OCI-LY3 (cell line): ENCODE measurements around the gene ABHD15.

ENCODE experiments used
- H2AFZ ChIP-seq: fragments of 200-600, 300-600 bp; shearing (Covaris generic); 2 replicates; pipeline ENCODE4 v1.6.0; 2014; ENCODE audit warnings: antibody characterized with exemption, low read depth, low read length
- H3K27ac ChIP-seq: fragments of 200-600, 300-600 bp; sonication (generic); 2 replicates; pipeline ENCODE4 v1.5.1; 2014; ENCODE audit warnings: mild to moderate bottlenecking, low read length, moderate library complexity, mixed read lengths
- H3K27me3 ChIP-seq: fragments of 200-600, 300-600 bp; sonication (generic); 2 replicates; pipeline ENCODE4 v1.6.1; 2014; ENCODE audit warnings: low read depth, low read length, mixed read lengths
- H3K36me3 ChIP-seq: fragments of 200-600, 300-600 bp; sonication (generic); replicated peaks from 2 replicates; pipeline ENCODE3; 2014; ENCODE audit warnings: low read depth, low read length, mixed read lengths
- H3K4me1 ChIP-seq: fragments of 300-600, 200-600 bp; sonication (generic); 2 replicates; pipeline ENCODE4 v1.6.1; 2014; ENCODE audit warnings: low read length, mixed read lengths
- H3K4me2 ChIP-seq: fragments of 200-600, 300-600 bp; sonication (generic); 2 replicates; pipeline ENCODE4 v1.6.1; 2014; ENCODE audit warnings: low read length, mixed read lengths
- H3K4me3 ChIP-seq: fragments of 300-600, 200-600 bp; sonication (generic); 2 replicates; pipeline ENCODE4 v1.5.1; 2014; ENCODE audit warnings: antibody characterized with exemption, mild to moderate bottlenecking, low read length, moderate library complexity
- H3K79me2 ChIP-seq: fragments of 300-600, 200-600 bp; shearing (Covaris generic); 2 replicates; pipeline ENCODE4 v1.6.1; 2014; ENCODE audit warnings: mild to moderate bottlenecking, low read length, mixed read lengths
- H3K9ac ChIP-seq: fragments of 300-600, 200-600 bp; shearing (Covaris generic); 2 replicates; pipeline ENCODE4 v1.6.0; 2014; ENCODE audit warnings: mild to moderate bottlenecking, low read length, moderate library complexity
- H3K9me3 ChIP-seq: fragments of 200-600, 300-600 bp; shearing (Covaris generic); 2 replicates; pipeline ENCODE4 v1.6.1; 2014; ENCODE audit warnings: low read length, mixed read lengths; ENCODE audit not compliant: insufficient read depth
- H4K20me1 ChIP-seq: fragments of 200-600, 300-600 bp; sonication (generic); 2 replicates; pipeline ENCODE4 v1.6.1; 2016; ENCODE audit warnings: low read length, mixed read lengths; ENCODE audit not compliant: insufficient read depth
- EZH2phosphoT487 ChIP-seq: fragments of 200-600 bp; shearing (Covaris generic); IDR thresholded peaks from 2 replicates; pipeline ENCODE4 v1.6.1; 2018; ENCODE audit warnings: antibody characterized with exemption, mixed run types, low read depth
- TF ChIP-seq, protein P1 (sequence below): fragments of 200-600, 300-600 bp; sonication (generic); IDR thresholded peaks from 2 replicates; pipeline ENCODE4 v1.5.1; 2014; ENCODE audit warnings: antibody characterized with exemption, low read length, low read depth

Gene ABHD15

DNA sequence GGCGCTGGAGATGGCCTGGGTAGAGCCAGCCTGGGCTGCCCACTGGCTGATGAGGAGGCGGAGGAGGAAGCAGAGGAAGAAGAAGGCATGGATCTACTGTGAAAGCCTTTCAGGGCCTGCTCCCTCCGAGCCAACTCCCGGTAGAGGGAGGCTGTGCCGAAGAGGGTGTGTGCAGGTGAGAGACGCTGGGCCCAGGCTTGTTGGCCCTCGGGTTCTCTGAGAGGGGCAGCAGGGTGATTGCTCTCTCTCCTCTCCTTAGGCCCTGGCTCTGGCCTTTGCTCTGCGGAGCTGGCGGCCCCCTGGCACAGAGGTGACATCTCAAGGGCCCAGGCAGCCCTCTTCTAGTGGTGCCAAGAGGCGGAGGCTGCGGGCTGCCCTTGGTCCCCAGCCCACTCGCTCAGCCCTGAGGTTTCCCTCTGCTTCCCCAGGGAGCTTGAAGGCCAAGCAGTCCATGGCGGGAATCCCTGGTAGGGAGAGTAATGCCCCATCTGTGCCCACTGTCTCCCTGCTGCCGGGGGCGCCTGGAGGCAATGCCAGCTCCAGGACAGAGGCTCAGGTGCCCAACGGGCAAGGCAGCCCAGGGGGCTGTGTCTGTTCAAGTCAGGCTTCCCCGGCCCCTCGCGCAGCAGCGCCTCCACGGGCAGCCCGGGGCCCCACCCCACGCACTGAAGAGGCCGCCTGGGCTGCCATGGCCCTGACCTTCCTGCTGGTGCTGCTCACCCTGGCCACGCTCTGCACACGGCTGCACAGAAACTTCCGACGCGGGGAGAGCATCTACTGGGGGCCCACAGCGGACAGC is 5.2 kb upstream of the ABHD15 start:
- Histone ChIP-seq H3K4me2 (peak overlapping the region; percentile 68), H3K79me2 (no peaks in the 10 kb centered on the region; the same call in 1 of the 2 replicates), H3K9ac (peak overlapping the region; percentile 27; the same call in 1 of the 2 replicates), H3K4me1 (peaks cover 23% of the 10 kb centered on the region), H3K27ac (no peak overlapping the region), H3K36me3 (peaks cover 11% of the 10 kb centered on the region), H2AFZ (no peak overlapping the region), H3K9me3 (no peaks in the 10 kb centered on the region), H3K27me3 (no peaks in the 10 kb centered on the region), H4K20me1 (no peaks in the 10 kb centered on the region), H3K4me3 (peak overlapping the region; percentile 69)
- TF ChIP-seq EZH2phosphoT487: no peak
- TF ChIP-seq, protein P1, sequence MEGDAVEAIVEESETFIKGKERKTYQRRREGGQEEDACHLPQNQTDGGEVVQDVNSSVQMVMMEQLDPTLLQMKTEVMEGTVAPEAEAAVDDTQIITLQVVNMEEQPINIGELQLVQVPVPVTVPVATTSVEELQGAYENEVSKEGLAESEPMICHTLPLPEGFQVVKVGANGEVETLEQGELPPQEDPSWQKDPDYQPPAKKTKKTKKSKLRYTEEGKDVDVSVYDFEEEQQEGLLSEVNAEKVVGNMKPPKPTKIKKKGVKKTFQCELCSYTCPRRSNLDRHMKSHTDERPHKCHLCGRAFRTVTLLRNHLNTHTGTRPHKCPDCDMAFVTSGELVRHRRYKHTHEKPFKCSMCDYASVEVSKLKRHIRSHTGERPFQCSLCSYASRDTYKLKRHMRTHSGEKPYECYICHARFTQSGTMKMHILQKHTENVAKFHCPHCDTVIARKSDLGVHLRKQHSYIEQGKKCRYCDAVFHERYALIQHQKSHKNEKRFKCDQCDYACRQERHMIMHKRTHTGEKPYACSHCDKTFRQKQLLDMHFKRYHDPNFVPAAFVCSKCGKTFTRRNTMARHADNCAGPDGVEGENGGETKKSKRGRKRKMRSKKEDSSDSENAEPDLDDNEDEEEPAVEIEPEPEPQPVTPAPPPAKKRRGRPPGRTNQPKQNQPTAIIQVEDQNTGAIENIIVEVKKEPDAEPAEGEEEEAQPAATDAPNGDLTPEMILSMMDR: no peak

DNA sequence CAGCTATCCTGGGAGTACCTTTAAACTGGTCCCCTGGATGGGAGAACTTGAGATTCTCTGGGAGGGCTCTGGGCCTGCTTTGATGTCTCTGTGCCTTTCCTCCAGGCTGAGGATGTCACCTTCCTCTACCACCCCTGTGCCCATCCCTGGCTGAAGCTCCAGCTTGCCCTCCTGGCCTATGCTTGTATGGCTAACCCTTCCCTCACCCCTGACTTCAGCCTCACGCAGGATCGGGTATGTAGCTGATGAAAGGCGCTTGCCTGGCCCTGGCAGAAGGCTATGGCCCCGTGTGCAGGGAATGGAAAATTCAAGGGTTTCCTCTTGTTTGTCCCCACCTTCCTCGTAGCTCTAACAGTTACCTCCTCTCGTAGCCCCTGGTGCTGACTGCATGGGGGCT is 4.6 kb upstream of the ABHD15 start:
- Histone ChIP-seq H4K20me1 (no peaks in the 10 kb centered on the region), H3K36me3 (peaks cover 10% of the 10 kb centered on the region), H3K4me3 (no peak overlapping the region), H3K4me1 (peaks cover 23% of the 10 kb centered on the region), H3K9me3 (no peaks in the 10 kb centered on the region), H3K27me3 (no peaks in the 10 kb centered on the region), H3K4me2 (no peak overlapping the region), H3K79me2 (peaks cover 2% of the 10 kb centered on the region; the same call in 1 of the 2 replicates), H3K9ac (no peak overlapping the region), H2AFZ (no peak overlapping the region), H3K27ac (no peak overlapping the region)
- TF ChIP-seq EZH2phosphoT487: no peak
- TF ChIP-seq, protein P1: no peak

DNA sequence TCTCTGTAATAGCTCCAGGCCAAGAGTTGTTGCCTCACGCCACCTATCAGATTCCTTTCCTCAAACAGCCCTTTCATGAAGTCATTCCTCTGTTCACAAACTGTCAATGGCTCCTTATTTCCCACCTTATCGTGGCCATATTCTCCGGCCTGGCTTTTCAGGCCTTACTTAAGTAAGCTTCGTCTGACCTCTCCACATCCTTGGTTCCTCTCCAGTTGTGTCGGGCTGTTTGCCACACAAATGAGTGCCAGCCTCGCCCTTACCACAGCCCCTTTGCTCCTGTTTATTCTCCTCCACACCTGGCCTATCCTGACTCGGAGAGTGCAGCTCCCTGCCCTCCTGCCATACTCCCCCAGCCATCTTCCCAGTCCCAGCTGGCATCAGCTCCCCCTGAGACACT is 3.7 kb upstream of the ABHD15 start:
- H3K27ac ChIP-seq: no peak overlapping the region
- peaks cover 2% of the 10 kb centered on the region for H3K36me3 ChIP-seq
- H3K4me1 ChIP-seq: peaks cover 24% of the 10 kb centered on the region
- H3K4me2 ChIP-seq: no peak overlapping the region
- no peaks in the 10 kb centered on the region for H3K27me3 ChIP-seq
- no peaks in the 10 kb centered on the region for H3K9me3 ChIP-seq
- no peak overlapping the region for H2AFZ ChIP-seq
- no peak overlapping the region for H3K9ac ChIP-seq
- TF ChIP-seq, protein P1: no peak
- no peak for TF ChIP-seq EZH2phosphoT487
- H3K79me2 ChIP-seq: peaks cover 11% of the 10 kb centered on the region; the same call in 1 of the 2 replicates
- no peak overlapping the region for H3K4me3 ChIP-seq
- H4K20me1 ChIP-seq: no peaks in the 10 kb centered on the region

DNA sequence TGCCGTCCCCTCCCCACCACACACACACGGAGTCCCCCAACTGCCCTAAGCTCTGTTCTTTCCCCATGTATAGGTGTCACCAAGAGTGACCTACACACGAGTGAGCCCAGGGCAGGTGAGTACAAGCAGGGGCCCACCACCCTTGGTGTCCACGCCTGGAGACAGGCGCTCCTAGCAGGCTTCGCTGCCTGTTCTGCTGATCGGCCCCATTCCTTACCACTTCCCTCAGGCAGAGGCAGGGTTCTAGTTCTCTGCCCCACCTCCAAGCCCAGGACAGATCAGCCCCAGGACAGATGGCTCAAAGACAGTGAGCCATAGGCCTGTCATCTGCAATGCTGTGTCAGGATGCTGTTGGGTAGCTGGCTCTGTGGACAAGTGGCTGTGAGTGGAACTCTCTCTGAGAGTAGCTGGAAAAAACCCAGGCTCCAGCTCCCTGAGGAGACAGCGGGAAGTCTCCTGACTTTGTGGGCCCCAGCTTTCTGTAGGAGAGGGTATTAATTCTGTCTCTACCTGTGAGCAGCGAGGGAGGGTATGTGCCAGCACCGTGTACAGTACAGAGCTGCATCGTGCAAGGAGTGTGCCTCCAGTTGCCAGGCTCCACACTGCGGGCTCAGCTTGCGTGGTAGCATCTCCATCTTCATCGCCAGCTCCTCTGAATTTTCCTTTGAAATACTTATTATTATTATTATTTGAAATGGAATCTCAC is 2.6 kb upstream of the ABHD15 start:
- Histone ChIP-seq H3K4me1 (peaks cover 26% of the 10 kb centered on the region), H3K4me2 (peak overlapping the region; percentile 76), H3K27ac (no peak overlapping the region), H3K79me2 (peaks cover 20% of the 10 kb centered on the region), H3K27me3 (no peaks in the 10 kb centered on the region), H3K9me3 (no peaks in the 10 kb centered on the region), H3K4me3 (peak overlapping the region; percentile 96), H3K36me3 (no peaks in the 10 kb centered on the region), H3K9ac (peak overlapping the region; percentile 85), H4K20me1 (no peaks in the 10 kb centered on the region), H2AFZ (no peak overlapping the region; the same call in 1 of the 2 replicates)
- no peak for TF ChIP-seq EZH2phosphoT487
- TF ChIP-seq, protein P1: no peak
